NCI-H2029 treated with DMSO at 0.1 percent for 48 hours (cell line): ENCODE measurements around the gene SLC5A6.
A peak's percentile ranks its signal among the peaks of the same experiment; 100 is the strongest.

Source experiments
- DNase-seq: peaks from one replicate; lab custom pipeline; 2025; lab: John Stamatoyannopoulos, UW

SLC5A6 gene

DNA sequence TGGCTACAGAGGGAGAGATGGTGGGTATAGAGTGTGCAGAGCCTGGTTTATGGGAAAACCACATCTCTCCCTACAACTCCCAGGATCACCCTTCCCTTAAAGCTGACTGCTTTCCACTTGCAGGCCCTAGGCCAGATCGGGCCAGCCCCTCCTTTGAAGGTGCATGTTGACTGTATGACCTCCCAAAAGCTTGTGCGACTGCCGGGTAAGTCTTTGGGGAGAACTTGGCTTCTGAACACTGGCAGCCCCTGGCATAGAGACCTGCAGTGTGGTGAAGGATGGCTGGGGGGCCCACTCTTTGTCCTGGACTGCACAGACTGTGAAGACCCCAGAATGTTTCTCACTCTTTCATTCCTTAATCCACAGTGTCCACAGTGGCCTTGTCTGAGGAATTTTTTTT, 24.6 kb upstream of the SLC5A6 start:
- no peak for DNase-seq

DNA sequence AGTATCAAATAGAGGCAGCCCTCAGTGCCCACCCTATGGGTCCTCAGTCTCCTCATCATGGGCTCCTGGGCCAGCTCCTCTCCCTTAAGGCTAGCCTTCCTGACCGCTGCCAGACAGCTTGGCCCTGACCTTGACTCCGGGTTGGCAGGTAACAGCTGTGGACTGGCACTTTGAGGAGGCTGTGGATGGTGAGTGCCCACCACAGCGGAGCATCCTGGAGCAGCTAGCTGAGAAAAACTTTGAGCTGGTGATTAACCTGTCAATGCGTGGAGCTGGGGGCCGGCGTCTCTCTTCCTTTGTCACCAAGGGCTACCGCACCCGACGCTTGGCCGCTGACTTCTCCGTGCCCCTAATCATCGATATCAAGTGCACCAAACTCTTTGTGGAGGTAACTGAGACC, 24.1 kb upstream of the SLC5A6 start:
- DNase-seq, result no peak

DNA sequence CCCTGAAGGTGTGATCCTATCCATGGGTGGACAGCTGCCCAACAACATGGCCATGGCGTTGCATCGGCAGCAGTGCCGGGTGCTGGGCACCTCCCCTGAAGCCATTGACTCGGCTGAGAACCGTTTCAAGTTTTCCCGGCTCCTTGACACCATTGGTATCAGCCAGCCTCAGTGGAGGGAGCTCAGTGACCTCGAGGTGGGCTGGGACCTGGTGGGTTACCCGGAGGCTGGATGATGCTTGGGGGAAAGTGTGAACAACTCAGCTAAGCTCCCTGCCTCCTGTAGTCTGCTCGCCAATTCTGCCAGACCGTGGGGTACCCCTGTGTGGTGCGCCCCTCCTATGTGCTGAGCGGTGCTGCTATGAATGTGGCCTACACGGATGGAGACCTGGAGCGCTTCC, 21.3 kb upstream of the SLC5A6 start:
- no peak for DNase-seq

DNA sequence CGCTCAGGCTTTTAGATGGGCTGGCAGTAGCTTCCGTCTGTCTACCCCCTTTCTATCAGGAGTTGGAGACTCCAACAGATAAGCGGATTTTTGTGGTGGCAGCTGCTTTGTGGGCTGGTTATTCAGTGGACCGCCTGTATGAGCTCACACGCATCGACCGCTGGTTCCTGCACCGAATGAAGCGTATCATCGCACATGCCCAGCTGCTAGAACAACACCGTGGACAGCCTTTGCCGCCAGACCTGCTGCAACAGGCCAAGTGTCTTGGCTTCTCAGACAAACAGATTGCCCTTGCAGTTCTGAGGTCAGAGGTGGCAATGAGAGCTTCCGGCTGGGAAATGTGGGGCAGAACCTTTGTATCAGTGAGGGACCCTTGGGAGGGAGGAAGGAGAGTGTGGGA, 19.9 kb upstream of the SLC5A6 start:
- no peak for DNase-seq

DNA sequence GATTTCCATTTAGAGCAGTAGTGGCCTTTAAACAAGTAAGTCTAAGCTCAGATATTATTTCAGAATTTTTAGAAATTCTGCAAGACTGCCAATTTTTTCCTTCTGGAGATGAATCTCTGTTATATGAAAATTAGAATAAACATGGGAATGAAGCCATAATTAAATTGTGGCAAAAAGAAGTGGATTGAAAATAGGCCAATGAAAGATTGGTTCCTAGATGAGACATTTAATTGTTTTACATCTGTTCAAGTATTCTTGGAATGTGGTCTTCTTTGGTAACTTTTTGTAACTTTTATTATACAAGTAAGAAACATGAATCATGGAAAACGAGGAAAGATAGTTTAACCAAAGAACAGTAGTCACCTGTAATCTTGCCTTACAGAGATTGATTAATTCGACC, 15.4 kb upstream of the SLC5A6 start:
- no peak for DNase-seq

DNA sequence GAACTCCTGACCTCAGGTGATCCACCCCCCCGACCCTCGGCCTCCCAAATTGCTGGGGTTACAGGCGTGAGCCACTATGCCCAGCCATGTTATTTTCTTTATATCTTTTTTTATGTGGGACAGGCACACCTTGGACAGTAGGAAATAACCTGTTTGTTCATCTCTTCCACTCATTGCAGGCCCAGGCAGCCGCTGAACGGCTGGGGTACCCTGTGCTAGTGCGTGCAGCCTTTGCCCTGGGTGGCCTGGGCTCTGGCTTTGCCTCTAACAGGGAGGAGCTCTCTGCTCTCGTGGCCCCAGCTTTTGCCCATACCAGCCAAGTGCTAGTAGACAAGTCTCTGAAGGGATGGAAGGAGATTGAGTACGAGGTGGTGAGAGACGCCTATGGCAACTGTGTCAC, 13.5 kb upstream of the SLC5A6 start:
- DNase-seq, result no peak

DNA sequence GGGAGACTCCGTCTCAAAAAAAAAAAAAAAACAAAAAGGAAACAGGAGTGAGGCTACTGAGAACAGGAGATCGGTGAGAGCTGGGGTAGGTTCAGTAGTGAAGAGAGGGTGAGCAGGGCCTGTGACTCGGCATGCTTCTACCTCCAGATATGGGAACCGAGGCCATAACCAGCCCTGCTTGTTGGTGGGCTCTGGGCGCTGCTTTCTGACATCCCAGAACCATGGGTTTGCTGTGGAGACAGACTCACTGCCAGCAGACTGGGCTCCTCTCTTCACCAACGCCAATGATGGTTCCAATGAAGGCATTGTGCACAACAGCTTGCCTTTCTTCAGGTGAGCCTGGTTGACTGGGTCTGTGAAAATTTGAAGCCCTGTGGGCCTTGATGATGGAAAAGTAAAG, 11.3 kb upstream of the SLC5A6 start:
- DNase-seq, result no peak

DNA sequence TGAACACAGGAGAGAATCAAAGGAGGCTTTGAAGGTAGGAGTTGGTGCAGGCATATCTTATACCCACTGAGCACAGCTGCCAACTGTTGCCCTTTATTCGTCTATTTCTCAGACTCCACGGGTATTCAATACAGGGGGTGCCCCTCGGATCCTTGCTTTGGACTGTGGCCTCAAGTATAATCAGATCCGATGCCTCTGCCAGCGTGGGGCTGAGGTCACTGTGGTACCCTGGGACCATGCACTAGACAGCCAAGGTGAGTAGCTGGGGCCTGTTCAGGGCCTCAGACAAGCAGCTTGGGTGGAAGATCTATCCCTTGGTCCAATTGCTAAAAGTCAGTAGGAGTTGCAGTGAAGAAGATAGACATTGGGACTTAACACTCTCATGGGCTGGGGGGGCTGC, 10.3 kb upstream of the SLC5A6 start:
- DNase-seq, result no peak

DNA sequence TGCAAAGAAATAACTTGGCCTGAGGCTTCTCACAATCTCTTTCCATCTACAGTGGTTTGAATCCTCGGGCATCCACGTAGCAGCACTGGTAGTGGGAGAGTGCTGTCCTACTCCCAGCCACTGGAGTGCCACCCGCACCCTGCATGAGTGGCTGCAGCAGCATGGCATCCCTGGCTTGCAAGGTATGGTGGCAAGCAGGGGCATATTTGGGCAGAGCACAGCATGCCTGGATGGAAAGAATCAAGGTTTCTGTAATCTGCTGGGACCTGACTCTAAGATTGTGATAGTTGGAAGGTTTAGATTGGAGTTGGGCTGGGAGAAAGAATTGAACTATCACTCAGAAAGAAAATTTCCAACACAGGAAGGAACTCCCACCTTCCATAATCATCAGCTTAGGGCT, 9.1 kb upstream of the SLC5A6 start:
- DNase-seq, result no peak

DNA sequence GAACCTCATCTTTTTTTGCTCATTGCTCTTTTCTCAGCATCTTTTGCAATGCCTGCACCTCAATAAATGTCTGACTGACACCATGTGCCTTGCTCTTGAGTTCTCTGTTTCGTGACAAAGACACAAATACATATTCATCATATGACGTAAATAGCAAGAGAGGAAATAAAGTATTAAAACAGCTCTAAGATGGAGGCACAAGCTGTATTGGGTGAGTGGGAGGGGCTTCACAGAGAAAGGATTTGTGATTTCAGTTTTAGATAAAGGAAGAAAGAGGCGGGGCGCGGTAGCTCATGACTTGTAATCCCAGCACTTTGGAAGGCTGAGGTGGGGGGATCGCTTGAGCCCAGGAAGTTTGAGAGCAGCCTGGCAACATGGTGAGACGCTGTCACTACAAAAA, 8.0 kb upstream of the SLC5A6 start:
- DNase-seq, result no peak

DNA sequence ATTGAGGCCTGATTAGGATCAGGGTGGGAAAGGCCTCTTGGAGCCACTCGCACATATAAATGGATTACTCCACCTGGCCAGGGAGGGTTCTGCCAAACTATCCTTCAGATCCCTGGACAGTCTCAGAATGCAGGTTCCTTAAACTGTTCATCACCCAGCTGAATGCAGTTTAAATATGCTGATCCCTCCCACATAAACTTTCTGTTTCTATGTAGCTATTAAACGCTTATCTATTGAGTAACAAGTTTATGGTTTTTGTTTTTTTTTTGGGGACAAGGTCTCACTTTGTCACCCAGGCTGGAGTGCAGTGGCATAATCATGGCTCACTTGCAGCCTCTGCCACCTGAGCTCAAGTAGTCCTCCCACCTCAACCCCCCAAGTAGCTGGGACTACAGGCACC, 7.0 kb upstream of the SLC5A6 start:
- DNase-seq, result no peak

DNA sequence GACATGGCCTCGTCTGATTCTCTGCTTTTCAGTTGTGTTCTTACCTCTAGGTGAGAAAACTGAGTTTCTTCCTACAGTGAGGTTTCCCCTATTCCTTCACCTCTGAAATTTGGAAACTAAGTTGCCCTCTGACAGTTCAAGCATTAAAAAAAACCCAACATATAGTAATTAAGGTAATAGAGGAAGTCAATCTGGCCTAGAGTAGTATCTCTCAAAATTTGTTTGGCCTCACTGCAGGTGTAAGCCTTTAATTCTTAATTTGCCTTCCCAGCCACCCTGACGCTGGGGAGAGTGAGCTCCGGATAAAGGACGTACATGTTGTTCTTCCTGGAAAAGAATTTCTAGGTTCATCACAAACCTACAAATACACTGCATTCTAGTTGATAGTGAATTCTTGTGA, 6.5 kb upstream of the SLC5A6 start:
- no peak for DNase-seq

DNA sequence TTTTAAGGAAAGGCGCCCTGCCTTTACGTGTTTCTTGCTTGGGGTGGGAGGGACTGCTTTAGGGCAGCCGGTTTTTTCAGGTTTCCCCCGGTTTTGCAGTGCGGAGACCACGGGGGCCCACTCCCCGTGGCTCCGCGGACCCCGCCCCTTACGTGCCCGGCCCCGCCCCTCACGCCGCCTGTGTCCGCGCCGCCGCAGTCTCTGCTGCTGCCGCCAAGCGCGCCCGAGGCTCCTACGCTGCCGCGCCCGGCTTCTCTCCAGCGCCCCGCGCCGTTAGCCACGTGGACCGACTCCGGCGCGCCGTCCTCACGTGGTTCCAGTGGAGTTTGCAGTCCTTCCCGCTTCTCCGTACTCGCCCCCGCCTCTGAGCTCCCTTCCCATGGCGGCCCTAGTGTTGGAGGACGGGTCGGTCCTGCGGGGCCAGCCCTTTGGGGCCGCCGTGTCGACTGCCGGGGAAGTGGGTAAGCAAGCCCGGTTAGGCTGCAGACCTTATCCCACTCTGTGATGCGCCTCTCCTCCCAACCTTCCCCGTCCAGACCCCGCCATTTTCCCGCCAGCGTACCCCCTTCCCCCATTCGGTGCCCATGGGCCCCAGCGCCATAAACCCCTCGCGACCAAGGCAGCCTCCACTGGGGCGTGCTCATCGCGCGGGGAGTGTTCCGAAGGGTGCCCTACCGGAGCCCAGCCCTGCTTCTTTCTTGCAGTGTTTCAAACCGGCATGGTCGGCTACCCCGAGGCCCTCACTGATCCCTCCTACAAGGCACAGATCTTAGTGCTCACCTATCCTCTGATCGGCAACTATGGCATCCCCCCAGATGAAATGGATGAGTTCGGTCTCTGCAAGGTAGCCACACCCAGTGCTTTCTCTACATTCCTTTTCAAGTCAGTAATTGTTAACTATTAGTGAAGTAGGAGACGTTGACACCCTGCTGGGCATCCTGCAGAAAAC, 5.4 kb upstream of the SLC5A6 start, which contains the start of gene CAD:
TSS of gene CAD (plus strand) at position 197 of the 949 bp plus-strand sequence. CDS start at position 380, 183 bp downstream.
- DNase-seq, result peak; percentile 40

DNA sequence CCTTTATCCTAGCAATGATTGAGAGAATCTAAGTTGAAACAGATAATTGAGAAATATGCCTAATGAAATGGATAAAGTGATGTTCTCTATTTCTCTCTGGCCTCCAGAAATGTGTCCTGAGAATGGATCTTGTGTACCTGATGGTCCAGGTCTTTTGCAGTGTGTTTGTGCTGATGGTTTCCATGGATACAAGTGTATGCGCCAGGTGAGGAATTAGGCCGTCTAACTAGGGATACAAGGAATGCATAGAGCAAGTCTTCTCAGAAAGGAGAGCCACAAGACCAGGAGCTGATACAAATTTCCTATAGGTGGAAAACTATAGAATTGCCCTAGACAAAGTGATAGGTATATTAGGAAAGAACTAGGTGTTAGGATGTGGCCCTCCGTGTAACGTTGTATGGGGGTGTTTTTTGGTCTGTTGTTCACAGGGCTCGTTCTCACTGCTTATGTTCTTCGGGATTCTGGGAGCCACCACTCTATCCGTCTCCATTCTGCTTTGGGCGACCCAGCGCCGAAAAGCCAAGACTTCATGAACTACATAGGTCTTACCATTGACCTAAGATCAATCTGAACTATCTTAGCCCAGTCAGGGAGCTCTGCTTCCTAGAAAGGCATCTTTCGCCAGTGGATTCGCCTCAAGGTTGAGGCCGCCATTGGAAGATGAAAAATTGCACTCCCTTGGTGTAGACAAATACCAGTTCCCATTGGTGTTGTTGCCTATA, 4.5 kb upstream of the SLC5A6 start:
- no peak for DNase-seq

DNA sequence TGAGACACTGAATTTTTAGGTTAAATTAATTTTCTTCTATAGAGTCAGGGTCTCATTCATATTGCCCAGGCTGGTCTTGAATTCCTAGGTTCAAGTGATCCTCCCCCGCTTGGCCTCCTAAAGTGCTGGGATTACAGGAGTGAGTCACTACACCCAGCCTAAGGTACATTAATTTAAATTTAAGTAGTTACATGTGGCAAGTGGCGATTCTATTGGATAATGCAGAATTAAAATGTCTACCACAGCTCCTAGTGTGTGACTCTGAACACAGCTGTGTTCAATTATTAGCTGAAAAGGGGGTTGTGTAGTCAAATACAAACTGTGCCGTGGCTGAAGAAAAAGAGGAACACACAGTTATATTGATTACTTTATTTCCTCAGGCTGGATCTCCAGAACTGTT, 2.9 kb upstream of the SLC5A6 start:
- no peak for DNase-seq

DNA sequence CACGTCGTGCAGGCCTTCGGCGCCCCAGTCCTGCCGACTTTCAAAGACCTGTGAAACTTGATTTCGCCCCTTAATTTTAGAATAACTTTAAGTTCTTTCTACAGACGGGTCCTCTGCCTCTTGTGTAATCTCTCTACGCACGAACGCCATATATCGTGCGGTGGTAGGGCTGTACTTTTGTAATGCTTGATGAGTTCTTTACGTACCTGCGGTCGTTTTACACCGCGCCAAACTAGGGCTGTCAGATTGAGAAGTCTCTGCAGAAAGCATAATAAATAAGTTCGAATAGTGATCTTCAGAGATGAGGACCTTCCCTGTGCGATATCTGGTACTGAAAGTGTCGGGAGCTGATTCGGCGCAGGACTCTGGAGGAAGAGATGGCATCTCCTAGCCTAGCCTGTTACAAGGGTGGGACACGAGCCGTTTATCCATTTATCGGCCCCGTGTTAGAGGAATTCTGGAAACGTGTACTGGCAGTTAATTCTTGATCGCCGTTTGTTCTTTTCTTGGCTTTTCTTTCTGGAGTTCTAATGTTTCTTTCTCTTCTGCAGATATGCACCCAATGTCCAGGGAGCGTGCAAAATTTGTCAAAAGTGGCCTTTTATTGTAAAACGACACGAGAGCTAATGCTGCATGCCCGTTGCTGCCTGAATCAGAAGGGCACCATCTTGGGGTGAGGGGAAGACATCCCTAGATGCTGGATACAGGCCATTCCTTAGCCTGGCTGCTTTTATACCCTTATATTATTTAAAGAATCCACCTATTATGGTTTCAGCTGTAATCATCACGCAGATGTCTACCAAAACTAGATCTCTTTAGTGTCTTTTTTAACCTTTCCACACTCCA, 781 bp upstream of the SLC5A6 start:
- no peak for DNase-seq

DNA sequence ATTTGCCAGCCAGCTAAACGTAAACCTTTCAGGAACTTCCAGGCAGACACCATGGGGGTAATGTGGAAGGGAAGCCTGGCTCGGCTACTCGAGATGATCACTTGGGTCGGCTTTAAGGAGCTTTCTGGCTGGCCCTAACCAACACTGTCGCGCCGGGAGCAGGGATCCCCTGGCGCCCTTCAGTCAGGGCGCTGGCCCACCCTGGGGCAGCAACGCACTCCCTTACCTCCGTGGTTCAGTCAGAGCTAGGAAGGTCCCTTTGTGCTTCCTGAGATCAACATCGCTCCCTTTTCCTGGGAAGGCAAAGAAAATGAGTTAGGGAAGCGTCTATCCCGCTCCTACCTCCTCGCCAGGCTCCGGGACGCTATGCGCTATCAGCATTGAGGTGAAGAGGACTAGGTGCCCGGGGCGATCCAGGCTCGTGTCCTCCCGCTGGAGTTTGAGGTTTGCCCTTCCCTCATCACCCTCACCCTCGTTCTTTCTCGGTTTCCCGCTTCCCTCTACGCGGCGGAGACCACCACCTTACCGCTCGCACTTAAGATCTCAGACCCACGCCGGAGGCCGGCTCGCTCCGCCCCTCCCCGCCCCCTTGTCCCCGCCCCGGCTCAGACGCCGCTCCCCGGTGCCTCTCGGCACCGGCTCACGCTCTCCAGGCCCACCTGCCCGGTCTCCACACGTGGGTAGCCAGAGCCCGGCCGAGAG, 676 bp downstream of the SLC5A6 start:
- DNase-seq, result peak; percentile 30

DNA sequence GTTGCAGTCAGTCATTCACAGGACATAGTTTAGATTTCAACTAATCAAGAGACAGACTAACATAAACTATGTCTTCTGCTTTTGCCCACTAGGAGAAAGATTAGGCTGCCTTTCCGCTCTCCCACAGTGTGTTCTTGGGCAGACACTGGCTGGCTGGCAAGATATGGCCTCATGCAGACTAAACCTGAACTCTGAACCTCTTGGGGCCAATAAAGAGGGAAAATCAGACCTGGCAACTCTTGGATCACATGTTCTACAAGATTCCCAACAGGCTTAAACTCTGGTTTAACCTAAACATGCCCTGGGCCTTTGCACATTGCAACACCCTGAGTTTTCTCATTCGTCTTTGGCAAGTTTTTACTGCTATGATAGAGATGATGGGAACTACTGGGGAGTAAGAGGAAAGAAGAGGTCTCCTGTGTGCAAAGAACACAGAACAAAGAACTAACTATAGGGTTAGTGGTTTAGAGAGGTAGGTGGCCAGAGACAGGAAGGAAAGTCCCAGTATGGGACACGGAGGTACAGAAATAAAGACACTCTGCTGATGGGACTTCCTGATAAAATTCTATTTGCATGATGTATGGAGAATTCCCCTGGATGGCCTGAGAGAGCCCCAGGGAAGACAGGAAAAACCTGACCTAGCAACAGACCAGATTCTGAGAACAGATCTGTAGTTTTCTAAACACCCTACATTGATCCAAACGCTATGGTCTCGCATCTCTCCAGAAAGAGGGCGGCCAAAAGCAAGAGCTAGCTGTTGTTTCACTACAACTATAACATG, 2.3 kb downstream of the SLC5A6 start:
- no peak for DNase-seq

DNA sequence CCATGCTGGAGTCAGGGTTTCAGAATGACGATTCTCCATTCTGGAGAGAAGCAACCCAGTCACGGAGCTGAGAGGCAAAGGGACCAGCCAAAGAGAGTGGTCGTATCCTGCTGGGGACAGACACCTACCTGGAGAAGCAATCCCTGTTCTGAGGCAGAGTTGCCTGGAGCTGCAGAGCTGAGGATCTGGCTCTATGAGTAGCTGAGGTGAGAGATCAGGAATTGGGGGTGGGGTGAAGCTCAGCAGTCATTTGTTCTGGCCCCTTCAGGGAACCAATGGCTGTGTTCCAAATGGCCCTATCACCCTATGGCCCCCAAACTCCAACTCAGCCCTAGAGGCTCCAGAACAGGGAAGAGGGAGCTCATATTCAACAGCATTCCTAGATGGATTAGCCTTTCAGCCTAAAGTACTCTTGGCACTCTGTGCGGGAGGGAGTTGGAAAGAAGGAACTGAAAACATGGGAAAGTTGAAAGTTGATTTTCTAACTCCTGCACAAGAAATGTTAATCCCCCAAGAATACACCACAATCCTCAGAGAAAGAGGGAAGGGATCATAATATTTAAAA, 3.5 kb downstream of the SLC5A6 start:
- no peak for DNase-seq

DNA sequence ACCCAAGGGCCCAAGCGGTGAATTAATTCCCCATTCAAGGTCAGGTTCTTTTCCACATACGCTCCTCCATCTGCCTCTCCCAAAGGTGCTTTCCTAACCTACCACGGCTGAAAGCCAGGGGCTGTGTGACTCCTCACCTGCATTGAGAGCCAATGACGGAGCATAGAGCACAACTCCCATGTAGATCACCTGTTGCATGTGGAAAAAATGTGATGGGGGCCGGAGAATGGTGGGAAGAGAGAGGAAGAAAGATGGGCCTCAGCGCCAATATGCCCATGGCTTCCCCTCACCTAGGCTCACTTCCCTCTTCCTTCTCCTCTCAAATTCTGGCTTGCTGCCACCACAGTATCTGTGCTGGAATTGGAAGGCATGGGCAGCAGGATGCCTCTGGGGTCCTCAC, 5.7 kb downstream of the SLC5A6 start:
- DNase-seq, result no peak

DNA sequence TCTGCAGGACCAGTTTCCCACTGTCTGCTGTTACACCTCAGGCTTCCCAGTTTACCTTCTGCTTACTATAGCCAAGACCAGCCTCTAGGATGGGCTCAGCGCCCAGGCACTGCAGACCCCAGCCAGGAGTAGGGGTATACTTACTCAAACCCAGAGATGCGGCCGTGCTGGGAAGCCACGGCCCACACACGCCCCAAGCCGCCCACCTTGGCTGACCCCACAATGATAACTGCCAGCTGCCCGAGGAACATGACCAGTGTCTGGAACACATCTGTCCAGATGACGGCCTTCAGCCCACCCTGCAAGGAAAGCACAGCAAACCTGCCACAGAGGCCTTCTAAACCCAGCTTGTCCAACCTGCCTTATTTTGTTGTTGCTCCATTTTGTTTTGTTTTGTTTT, 6.9 kb downstream of the SLC5A6 start:
- no peak for DNase-seq
